ENCODE measurements around the gene LCOR. TPM values are rescaled to one million over a fixed set of nuclear protein-coding genes. Genes with fewer than 3 reads are reported as not detected.

The LCOR gene
- total RNA-seq, 2 experiments from 2014 or later: 18.1 to 22.9 TPM

GRCh38 chr10:97034958-97035769 is 203.1 kb downstream of the LCOR start:
- no peaks in the 10 kb centered on the region for H3K27me3 Mint-ChIP-seq (ENCODE audit: low read depth)
- no peaks in the 10 kb centered on the region for H3K36me3 Mint-ChIP-seq (ENCODE audit: low read depth)
- CTCF ChIA-PET: interaction anchor here (1.3 to 4.6 kb wide), 4 partner anchors 9 to 174 kb away, joined by 5 to 62 read pairs (median 12); no protein-coding TSS in a partner anchor
- no peaks in the 10 kb centered on the region for H3K9me3 Mint-ChIP-seq
- DNase-seq: no peak
- intact Hi-C loops (cut with micrococcal nuclease): loop anchor here (5.0 to 10.0 kb wide), 2 partner anchors 82 to 660 kb away; no protein-coding TSS in a partner anchor
- H3K27ac Mint-ChIP-seq: no peak overlapping the region
- H3K4me3 Mint-ChIP-seq: no peak overlapping the region
- H3K4me1 Mint-ChIP-seq (ENCODE audit: low read depth): peaks cover 10% of the 10 kb centered on the region

GRCh38 chr10:97037365-97038361 is 205.6 kb downstream of the LCOR start:
- peaks cover 10% of the 10 kb centered on the region for H3K4me1 Mint-ChIP-seq (ENCODE audit: low read depth)
- intact Hi-C loops (cut with micrococcal nuclease): loop anchor here (1.0 to 10.0 kb wide), 4 partner anchors 35 to 663 kb away; no protein-coding TSS in a partner anchor
- CTCF ChIA-PET: interaction anchor here (0.6 to 4.6 kb wide), 52 partner anchors 8 to 1590 kb away, joined by 3 to 63 read pairs (median 4); partner anchors contain the start of gene LCOR
- H3K9me3 Mint-ChIP-seq: no peaks in the 10 kb centered on the region
- no peaks in the 10 kb centered on the region for H3K27me3 Mint-ChIP-seq (ENCODE audit: low read depth)
- no peaks in the 10 kb centered on the region for H3K36me3 Mint-ChIP-seq (ENCODE audit: low read depth)
- peak overlapping the region; percentile 48 for H3K4me3 Mint-ChIP-seq
- DNase-seq: peak; percentile 86
- H3K27ac Mint-ChIP-seq: no peak overlapping the region

- no peak for DNase-seq
- CTCF ChIA-PET: interaction anchor here (0.6 to 4.6 kb wide), 11 partner anchors 13 to 644 kb away, joined by 3 to 63 read pairs (median 4); no protein-coding TSS in a partner anchor
- peaks cover 10% of the 10 kb centered on the region for H3K4me1 Mint-ChIP-seq (ENCODE audit: low read depth)
- no peaks in the 10 kb centered on the region for H3K36me3 Mint-ChIP-seq (ENCODE audit: low read depth)
- H3K27ac Mint-ChIP-seq: no peak overlapping the region
- no peaks in the 10 kb centered on the region for H3K9me3 Mint-ChIP-seq
- H3K4me3 Mint-ChIP-seq: no peak overlapping the region
- no peaks in the 10 kb centered on the region for H3K27me3 Mint-ChIP-seq (ENCODE audit: low read depth)
- intact Hi-C loops (cut with micrococcal nuclease): loop anchor here (5.0 to 10.0 kb wide), 2 partner anchors 79 to 664 kb away; no protein-coding TSS in a partner anchor
Measured at GRCh38 chr10:97038688-97039087, 206.6 kb downstream of the LCOR start.

- H3K27me3 Mint-ChIP-seq (ENCODE audit: low read depth): no peaks in the 10 kb centered on the region
- H3K9me3 Mint-ChIP-seq: no peaks in the 10 kb centered on the region
- intact Hi-C loops (cut with micrococcal nuclease): loop anchor here (5.0 to 10.0 kb wide), 2 partner anchors 78 to 665 kb away; no protein-coding TSS in a partner anchor
- no peak overlapping the region for H3K4me3 Mint-ChIP-seq
- H3K4me1 Mint-ChIP-seq (ENCODE audit: low read depth): peaks cover 10% of the 10 kb centered on the region
- CTCF ChIA-PET: interaction anchor here (0.6 to 4.3 kb wide), 5 partner anchors 14 to 645 kb away, joined by 3 to 63 read pairs (median 5); no protein-coding TSS in a partner anchor
- no peaks in the 10 kb centered on the region for H3K36me3 Mint-ChIP-seq (ENCODE audit: low read depth)
- H3K27ac Mint-ChIP-seq: no peak overlapping the region
- no peak for DNase-seq
Measured at GRCh38 chr10:97039538-97040247, 207.6 kb downstream of the LCOR start.

GRCh38 chr10:97040248-97040584 is 208.1 kb downstream of the LCOR start:
- Mint-ChIP-seq H3K4me1 (ENCODE audit: low read depth) (peaks cover 10% of the 10 kb centered on the region), H3K9me3 (no peaks in the 10 kb centered on the region), H3K4me3 (no peak overlapping the region), H3K27ac (no peak overlapping the region), H3K36me3 (ENCODE audit: low read depth) (no peaks in the 10 kb centered on the region), H3K27me3 (ENCODE audit: low read depth) (no peaks in the 10 kb centered on the region)
- no peak for DNase-seq
- intact Hi-C loops (cut with micrococcal nuclease): no loop called here
- CTCF ChIA-PET: interaction anchor here (1.1 to 4.3 kb wide), 2 partner anchors 15 to 33 kb away, joined by 5 to 28 read pairs; no protein-coding TSS in a partner anchor

GRCh38 chr10:97040706-97041105 is 208.6 kb downstream of the LCOR start:
- H3K4me1 Mint-ChIP-seq (ENCODE audit: low read depth): peaks cover 10% of the 10 kb centered on the region
- H3K4me3 Mint-ChIP-seq: no peak overlapping the region
- H3K27ac Mint-ChIP-seq: no peak overlapping the region
- CTCF ChIA-PET: interaction anchor here (0.5 to 1.8 kb wide), 2 partner anchors 169 to 222 kb away, joined by 3 read pairs; no protein-coding TSS in a partner anchor
- no peaks in the 10 kb centered on the region for H3K36me3 Mint-ChIP-seq (ENCODE audit: low read depth)
- intact Hi-C loops (cut with micrococcal nuclease): no loop called here
- no peak for DNase-seq
- H3K27me3 Mint-ChIP-seq (ENCODE audit: low read depth): no peaks in the 10 kb centered on the region
- no peaks in the 10 kb centered on the region for H3K9me3 Mint-ChIP-seq

GRCh38 chr10:97042081-97042480 is 210.0 kb downstream of the LCOR start:
- Mint-ChIP-seq H3K27me3 (ENCODE audit: low read depth) (no peaks in the 10 kb centered on the region), H3K4me3 (no peak overlapping the region), H3K4me1 (ENCODE audit: low read depth) (peaks cover 10% of the 10 kb centered on the region), H3K36me3 (ENCODE audit: low read depth) (no peaks in the 10 kb centered on the region), H3K27ac (no peak overlapping the region), H3K9me3 (no peaks in the 10 kb centered on the region)
- CTCF ChIA-PET: interaction anchor here (0.6 to 1.8 kb wide), 2 partner anchors 17 to 168 kb away, joined by 3 read pairs; no protein-coding TSS in a partner anchor
- intact Hi-C loops (cut with micrococcal nuclease): no loop called here
- no peak for DNase-seq

- no peak overlapping the region for H3K27ac Mint-ChIP-seq
- peaks cover 3% of the 10 kb centered on the region for H3K4me1 Mint-ChIP-seq (ENCODE audit: low read depth)
- H3K4me3 Mint-ChIP-seq: no peak overlapping the region
- no peaks in the 10 kb centered on the region for H3K36me3 Mint-ChIP-seq (ENCODE audit: low read depth)
- no peaks in the 10 kb centered on the region for H3K27me3 Mint-ChIP-seq (ENCODE audit: low read depth)
- intact Hi-C loops (cut with micrococcal nuclease): no loop called here
- DNase-seq: no peak
- CTCF ChIA-PET: interaction anchor here (1.3 kb wide), 1 partner anchor 168 kb away, joined by 5 read pairs; no protein-coding TSS in a partner anchor
- H3K9me3 Mint-ChIP-seq: no peaks in the 10 kb centered on the region
Measured at GRCh38 chr10:97042716-97043562, 210.8 kb downstream of the LCOR start.

- Mint-ChIP-seq H3K27me3 (ENCODE audit: low read depth) (no peaks in the 10 kb centered on the region), H3K4me1 (ENCODE audit: low read depth) (no peaks in the 10 kb centered on the region), H3K4me3 (no peak overlapping the region), H3K36me3 (ENCODE audit: low read depth) (no peaks in the 10 kb centered on the region), H3K9me3 (no peaks in the 10 kb centered on the region), H3K27ac (no peak overlapping the region)
- intact Hi-C loops (cut with micrococcal nuclease): no loop called here
- CTCF ChIA-PET: interaction anchor here (1.3 kb wide), 1 partner anchor 167 kb away, joined by 5 read pairs; no protein-coding TSS in a partner anchor
- DNase-seq: no peak
Measured at GRCh38 chr10:97043563-97043855, 211.4 kb downstream of the LCOR start.

Measured in activated naive CD4-positive, alpha-beta T cell treated with anti-CD3 and anti-CD28 coated beads for 36 hours (primary cell).